HepG2 (cell line): ENCODE results near the gene ABHD17B.

ENCODE experiments used
- CHCHD3 ChIP-seq: sonication (generic); formaldehyde crosslinking; IDR thresholded peaks from 2 replicates; pipeline ENCODE4 v1.8.0; 2022; ENCODE audit warnings: mild to moderate bottlenecking, missing genetic modification reagents, moderate library complexity
- GABPA ChIP-seq, 2 experiments: IDR thresholded peaks; 2 replicates each; pipeline ENCODE4 v1.6.1; 2011 to 2016; ENCODE audit warnings: low read depth in 2 of 2, low read length in 1 of 2, missing biosample characterization in 1 of 2, missing genetic modification characterization in 1 of 2
- SMARCE1 ChIP-seq: fragments of 450-650 bp; IDR thresholded peaks from 2 replicates; pipeline ENCODE4 v1.6.1; 2017; ENCODE audit warnings: borderline replicate concordance
- SOX5 ChIP-seq: IDR thresholded peaks from 2 replicates; pipeline ENCODE4 v1.6.1; 2016; ENCODE audit warnings: borderline replicate concordance
- SRSF9 ChIP-seq: fragments of 200-400 bp; formaldehyde crosslinking; IDR thresholded peaks from 2 replicates; pipeline ENCODE4 v1.6.1; 2018; ENCODE audit warnings: borderline replicate concordance, mild to moderate bottlenecking, low read depth, low read length; ENCODE audit not compliant: insufficient read depth, poor library complexity, severe bottlenecking
- TF ChIP-seq, protein P1 (sequence below), 2 experiments: IDR thresholded peaks; 2 replicates each; pipeline ENCODE4 v1.6.1; 2011 to 2012; ENCODE audit warnings: low read length in 2 of 2, borderline replicate concordance in 1 of 2, low read depth in 1 of 2, mild to moderate bottlenecking in 1 of 2, moderate library complexity in 1 of 2
- TF ChIP-seq, protein P2 (sequence below): IDR thresholded peaks from 2 replicates; pipeline ENCODE4 v1.6.1; 2016; ENCODE audit warnings: low read depth, control low read depth
- TF ChIP-seq, protein P3 (sequence below): sonication (generic); formaldehyde crosslinking; IDR thresholded peaks from 2 replicates; pipeline ENCODE4 v1.4.0; 2020; ENCODE audit warnings: missing genetic modification reagents

DNA sequence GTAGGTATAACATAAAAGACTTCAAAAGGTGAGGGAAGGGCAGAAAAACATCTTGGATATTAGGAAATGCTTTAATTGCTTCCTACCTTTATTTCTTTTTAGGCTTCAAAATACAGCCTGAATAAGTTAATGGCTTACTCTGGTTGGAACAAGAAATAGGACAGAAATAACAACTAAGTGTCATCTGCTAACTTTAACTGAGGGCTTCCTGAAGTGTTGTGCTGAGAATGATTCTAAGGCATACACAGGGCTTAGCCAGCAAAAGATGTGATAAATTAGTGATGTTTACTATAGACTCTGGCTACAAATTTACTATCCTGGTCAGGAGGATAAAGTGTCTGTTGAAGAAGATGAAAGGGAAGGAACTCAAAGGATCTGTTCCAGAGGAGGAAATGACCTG lies 34.2 kb downstream of the ABHD17B start:
- TF ChIP-seq, protein P1, sequence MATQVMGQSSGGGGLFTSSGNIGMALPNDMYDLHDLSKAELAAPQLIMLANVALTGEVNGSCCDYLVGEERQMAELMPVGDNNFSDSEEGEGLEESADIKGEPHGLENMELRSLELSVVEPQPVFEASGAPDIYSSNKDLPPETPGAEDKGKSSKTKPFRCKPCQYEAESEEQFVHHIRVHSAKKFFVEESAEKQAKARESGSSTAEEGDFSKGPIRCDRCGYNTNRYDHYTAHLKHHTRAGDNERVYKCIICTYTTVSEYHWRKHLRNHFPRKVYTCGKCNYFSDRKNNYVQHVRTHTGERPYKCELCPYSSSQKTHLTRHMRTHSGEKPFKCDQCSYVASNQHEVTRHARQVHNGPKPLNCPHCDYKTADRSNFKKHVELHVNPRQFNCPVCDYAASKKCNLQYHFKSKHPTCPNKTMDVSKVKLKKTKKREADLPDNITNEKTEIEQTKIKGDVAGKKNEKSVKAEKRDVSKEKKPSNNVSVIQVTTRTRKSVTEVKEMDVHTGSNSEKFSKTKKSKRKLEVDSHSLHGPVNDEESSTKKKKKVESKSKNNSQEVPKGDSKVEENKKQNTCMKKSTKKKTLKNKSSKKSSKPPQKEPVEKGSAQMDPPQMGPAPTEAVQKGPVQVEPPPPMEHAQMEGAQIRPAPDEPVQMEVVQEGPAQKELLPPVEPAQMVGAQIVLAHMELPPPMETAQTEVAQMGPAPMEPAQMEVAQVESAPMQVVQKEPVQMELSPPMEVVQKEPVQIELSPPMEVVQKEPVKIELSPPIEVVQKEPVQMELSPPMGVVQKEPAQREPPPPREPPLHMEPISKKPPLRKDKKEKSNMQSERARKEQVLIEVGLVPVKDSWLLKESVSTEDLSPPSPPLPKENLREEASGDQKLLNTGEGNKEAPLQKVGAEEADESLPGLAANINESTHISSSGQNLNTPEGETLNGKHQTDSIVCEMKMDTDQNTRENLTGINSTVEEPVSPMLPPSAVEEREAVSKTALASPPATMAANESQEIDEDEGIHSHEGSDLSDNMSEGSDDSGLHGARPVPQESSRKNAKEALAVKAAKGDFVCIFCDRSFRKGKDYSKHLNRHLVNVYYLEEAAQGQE (IDR thresholded peaks at IDR 0.05; ENCODE audit: borderline replicate concordance in 1 of 2, low read depth in 1 of 2, low read length in 2 of 2) = no peak
- no peak for TF ChIP-seq SMARCE1
- TF ChIP-seq, protein P2, sequence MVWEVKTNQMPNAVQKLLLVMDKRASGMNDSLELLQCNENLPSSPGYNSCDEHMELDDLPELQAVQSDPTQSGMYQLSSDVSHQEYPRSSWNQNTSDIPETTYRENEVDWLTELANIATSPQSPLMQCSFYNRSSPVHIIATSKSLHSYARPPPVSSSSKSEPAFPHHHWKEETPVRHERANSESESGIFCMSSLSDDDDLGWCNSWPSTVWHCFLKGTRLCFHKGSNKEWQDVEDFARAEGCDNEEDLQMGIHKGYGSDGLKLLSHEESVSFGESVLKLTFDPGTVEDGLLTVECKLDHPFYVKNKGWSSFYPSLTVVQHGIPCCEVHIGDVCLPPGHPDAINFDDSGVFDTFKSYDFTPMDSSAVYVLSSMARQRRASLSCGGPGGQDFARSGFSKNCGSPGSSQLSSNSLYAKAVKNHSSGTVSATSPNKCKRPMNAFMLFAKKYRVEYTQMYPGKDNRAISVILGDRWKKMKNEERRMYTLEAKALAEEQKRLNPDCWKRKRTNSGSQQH (CRISPR knock-in tag) = no peak
- TF ChIP-seq, protein P3, sequence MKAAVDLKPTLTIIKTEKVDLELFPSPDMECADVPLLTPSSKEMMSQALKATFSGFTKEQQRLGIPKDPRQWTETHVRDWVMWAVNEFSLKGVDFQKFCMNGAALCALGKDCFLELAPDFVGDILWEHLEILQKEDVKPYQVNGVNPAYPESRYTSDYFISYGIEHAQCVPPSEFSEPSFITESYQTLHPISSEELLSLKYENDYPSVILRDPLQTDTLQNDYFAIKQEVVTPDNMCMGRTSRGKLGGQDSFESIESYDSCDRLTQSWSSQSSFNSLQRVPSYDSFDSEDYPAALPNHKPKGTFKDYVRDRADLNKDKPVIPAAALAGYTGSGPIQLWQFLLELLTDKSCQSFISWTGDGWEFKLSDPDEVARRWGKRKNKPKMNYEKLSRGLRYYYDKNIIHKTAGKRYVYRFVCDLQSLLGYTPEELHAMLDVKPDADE (CRISPR knock-in tag) = no peak
- no peak for TF ChIP-seq CHCHD3 (CRISPR knock-in tag)
- no peak for TF ChIP-seq SOX5 (CRISPR knock-in tag)
- TF ChIP-seq SRSF9 = no peak
- no peak for TF ChIP-seq GABPA (IDR thresholded peaks at IDR 0.05; ENCODE audit: low read depth, low read length)
- TF ChIP-seq GABPA (CRISPR knock-in tag; IDR thresholded peaks at IDR 0.05; ENCODE audit: low read depth) = no peak
